GM19351 (cell line): ENCODE results near the gene PINK1.

Experiments used
- ATAC-seq: cut with Tn5 transposase; IDR thresholded peaks from one replicate; pipeline ENCODE4 v1.9.1; 2021; ENCODE audit warnings: mild to moderate bottlenecking, moderate library complexity; ENCODE audit not compliant: unreplicated experiment

Gene PINK1

GRCh38 chr1:20700636-20701215 is 67.5 kb downstream of the PINK1 start:
- ATAC-seq: no peak
